A549 (cell line): Measurements from ENCODE around the gene RPS24. TPM values are rescaled to one million over a fixed set of nuclear protein-coding genes. Genes with fewer than 3 reads are reported as not detected.

Experiments
- ATAC-seq, 2 experiments: fragments of 200-7000 bp in 1 of 2; fragments of >200 bp in 1 of 2; cut with Nextera tagmentation in 1 of 2; cut with Tn5 transposase in 1 of 2; 3 replicates each; pipeline versions ENCODE4 v1.8.0 to v1.9.1; 2018 to 2020; ENCODE audit warnings: mild to moderate bottlenecking in 1 of 2, moderate library complexity in 1 of 2
- CTCF ChIA-PET: fragments of 300-600 bp; sonication (Branson Sonifier 250); formaldehyde crosslinking; extraction: SDS; loops from one replicate; lab custom pipeline; 2021; ENCODE audit warnings: antibody characterized with exemption, inconsistent platforms; lab: Yijun Ruan, JAX
- POLR2A ChIA-PET: fragments of 350-600 bp; formaldehyde crosslinking; extraction: SDS; loops from one replicate; lab custom pipeline; 2021; ENCODE audit warnings: antibody characterized with exemption, inconsistent platforms; lab: Yijun Ruan, JAX
- DNase-seq, 2 experiments: peaks; one replicate each; pipeline versions ENCODE4 v3.0.0 to v3.0.0-alpha.2; 2011 to 2016; ENCODE audit warnings: low read depth in 1 of 2, low spot score in 1 of 2
- FAIRE-seq: peaks from 2 replicates; lab custom pipeline; 2011; peaks lifted over from hg19 to GRCh38; lab: Jason Lieb, UNC
- H3K27ac ChIP-seq, 2 experiments: fragments of >200 bp; sonication (Bioruptor Twin); formaldehyde crosslinking; 3 replicates each; pipeline ENCODE4 v1.5.1; 2016 to 2017
- H3K4me1 ChIP-seq: fragments of >200 bp; sonication (Bioruptor Twin); formaldehyde crosslinking; 3 replicates; pipeline ENCODE4 v1.6.1; 2016
- H3K4me2 ChIP-seq: fragments of >200 bp; sonication (Bioruptor Twin); formaldehyde crosslinking; 3 replicates; pipeline ENCODE4 v1.6.1; 2016
- H3K4me3 ChIP-seq: fragments of >200 bp; sonication (Bioruptor Twin); formaldehyde crosslinking; 3 replicates; pipeline ENCODE4 v1.5.1; 2016
- H3K9me3 ChIP-seq: fragments of >200 bp; sonication (Bioruptor Twin); formaldehyde crosslinking; 3 replicates; pipeline ENCODE4 v1.6.1; 2016
- CHD4 ChIP-seq: fragments of 200-600 bp; sonication (generic); IDR thresholded peaks from 2 replicates; pipeline ENCODE4 v1.6.1; 2016; ENCODE audit warnings: antibody characterized with exemption, mild to moderate bottlenecking, borderline replicate concordance
- CTCF ChIP-seq: fragments of >200 bp; sonication (Bioruptor Twin); formaldehyde crosslinking; IDR thresholded peaks from 3 replicates; pipeline ENCODE4 v1.5.1; 2016
- E2F6 ChIP-seq: IDR thresholded peaks from 2 replicates; pipeline ENCODE4 v1.6.1; 2012; ENCODE audit warnings: low read depth, borderline replicate concordance
- EHF ChIP-seq: fragments of 250-450 bp; sonication (Bioruptor Pico); IDR thresholded peaks from 2 replicates; pipeline ENCODE4 v1.5.0; 2020; ENCODE audit warnings: mild to moderate bottlenecking
- ELK1 ChIP-seq: fragments of 150-350 bp; IDR thresholded peaks from 2 replicates; pipeline ENCODE4 v1.6.1; 2014; ENCODE audit warnings: low read depth, mild to moderate bottlenecking, low read length
- EP300 ChIP-seq, 2 experiments: fragments of >200 bp; sonication (Bioruptor Twin); formaldehyde crosslinking; IDR thresholded peaks; 2 replicates in 1 of 2; 3 replicates in 1 of 2; pipeline ENCODE4 v1.6.1; 2016 to 2017
- FOSB ChIP-seq: fragments of 250-450 bp; sonication (Bioruptor Pico); IDR thresholded peaks from 2 replicates; pipeline ENCODE4 v1.5.0; 2020; ENCODE audit warnings: mild to moderate bottlenecking, moderate library complexity
- HEYL ChIP-seq: fragments of 250-450 bp; sonication (Bioruptor Pico); IDR thresholded peaks from 2 replicates; pipeline ENCODE4 v1.8.0; 2021; ENCODE audit warnings: mild to moderate bottlenecking, moderate library complexity
- HOXA7 ChIP-seq: fragments of 250-450 bp; sonication (Bioruptor Pico); IDR thresholded peaks from 2 replicates; pipeline ENCODE4 v1.5.0; 2020; ENCODE audit warnings: mild to moderate bottlenecking, moderate library complexity
- HOXB5 ChIP-seq: fragments of 250-450 bp; sonication (Bioruptor Pico); IDR thresholded peaks from 2 replicates; pipeline ENCODE4 v1.5.0; 2020; ENCODE audit warnings: mild to moderate bottlenecking, moderate library complexity
- NPAS2 ChIP-seq: fragments of 250-450 bp; sonication (Bioruptor Pico); IDR thresholded peaks from 2 replicates; pipeline ENCODE4 v1.8.0; 2022; ENCODE audit warnings: mild to moderate bottlenecking, moderate library complexity, borderline replicate concordance
- NR3C1 ChIP-seq: fragments of >200 bp; sonication (Bioruptor Twin); formaldehyde crosslinking; IDR thresholded peaks from 3 replicates; pipeline ENCODE4 v1.6.1; 2017
- PHF8 ChIP-seq: fragments of 200-600 bp; sonication (generic); IDR thresholded peaks from 2 replicates; pipeline ENCODE4 v1.6.1; 2016; ENCODE audit warnings: low read depth, mild to moderate bottlenecking, antibody characterized with exemption, moderate library complexity, borderline replicate concordance
- RAD21 ChIP-seq, 2 experiments: fragments of >200 bp in 1 of 2; sonication (Bioruptor Twin) in 1 of 2; formaldehyde crosslinking in 1 of 2; IDR thresholded peaks in 1 of 2; conservative IDR thresholded peaks in 1 of 2; 2 replicates in 1 of 2; 3 replicates in 1 of 2; pipeline ENCODE4 v1.6.1; 2012 to 2018; ENCODE audit warnings: inconsistent platforms in 1 of 2
- RCOR1 ChIP-seq: fragments of 150-350 bp; IDR thresholded peaks from 2 replicates; pipeline ENCODE4 v1.6.1; 2014; ENCODE audit warnings: antibody characterized with exemption, low read length, low read depth
- RFX5 ChIP-seq: fragments of 450-650 bp; IDR thresholded peaks from 2 replicates; pipeline ENCODE4 v1.7.1; 2014; ENCODE audit warnings: antibody characterized with exemption, mild to moderate bottlenecking, moderate library complexity
- TP53 ChIP-seq: fragments of 250-450 bp; sonication (Bioruptor Pico); IDR thresholded peaks from 2 replicates; pipeline ENCODE4 v1.5.0; 2021; ENCODE audit warnings: mild to moderate bottlenecking, moderate library complexity
- USF2 ChIP-seq: fragments of 450-650 bp; IDR thresholded peaks from 2 replicates; pipeline ENCODE4 v1.6.1; 2014; ENCODE audit warnings: antibody characterized with exemption
- ZC3H11A ChIP-seq: fragments of 450-650 bp; IDR thresholded peaks from 2 replicates; pipeline ENCODE4 v1.6.1; 2014; ENCODE audit warnings: antibody characterized with exemption, mild to moderate bottlenecking
- ZFP36 ChIP-seq: fragments of 450-650 bp; IDR thresholded peaks from 2 replicates; pipeline ENCODE4 v1.6.1; 2014; ENCODE audit warnings: borderline replicate concordance; ENCODE audit not compliant: partially characterized antibody
- WGBS: methylation state at CpG from one replicate; pipeline ENCODE4 v1.1.6; 2017; ENCODE audit errors: missing lambda C conversion rate; 5-methylcytosine and 5-hydroxymethylcytosine counted together
- polyA plus RNA-seq, 4 experiments: library from polyadenylated mRNA; depleted of rRNA in 3 of 4; stranded (reverse); fragments of >200 nt; fragmentation: RNase III in 1 of 4; extraction: RNeasy Plus Mini Kit Qiagen cat#74134 plus additional on column Dnase treatment in 1 of 4; gene quantifications; 2 replicates in 3 of 4; 3 replicates in 1 of 4; pipeline ENCODE4 v1.2.3, GENCODE V29; 2011 to 2017

RPS24 gene
- polyA plus RNA-seq, 2 of the 4 experiments (the other 2 are of a cell fraction) = 4,263 to 5,509 TPM

GRCh38 chr10:78053211-78053868 lies 19.7 kb downstream of the RPS24 start:
- no peak for ATAC-seq
- H3K4me1 ChIP-seq = no peaks in the 10 kb centered on the region
- TF ChIP-seq CHD4 (no peak), USF2 (no peak)
- TF ChIP-seq, all 56 proteins: peak for 0
- POLR2A ChIA-PET = interaction anchor here (0.6 kb wide), 1 partner anchor 159 kb away, joined by 5 read pairs; no protein-coding TSS in a partner anchor
- Histone ChIP-seq H3K9me3 (no peaks in the 10 kb centered on the region), H3K27ac (no peak overlapping the region), H3K4me3 (no peak overlapping the region), H3K4me2 (no peak overlapping the region)
- DNase-seq = no peak
- 78% methylated on average over 7 of the region's 7 CpGs for WGBS
- CTCF ChIA-PET = interaction anchor here (0.6 to 1.3 kb wide), 7 partner anchors 8 to 1434 kb away, joined by 3 to 4 read pairs (median 3); no protein-coding TSS in a partner anchor
- FAIRE-seq = no peak

- FAIRE-seq (no peak), ATAC-seq (no peak), DNase-seq (no peak)
- no peak overlapping the region for H3K4me3 ChIP-seq
- 63% methylated on average over 5 of the region's 5 CpGs for WGBS
- TF ChIP-seq EHF (CRISPR knock-in tag) (no peak), ELK1 (no peak), TP53 (CRISPR knock-in tag) (no peak), NR3C1 (no peak), RFX5 (no peak), PHF8 (no peak), FOSB (CRISPR knock-in tag) (no peak), HOXA7 (no peak), RCOR1 (no peak), NPAS2 (CRISPR knock-in tag) (no peak), CTCF (no peak), RAD21 (conservative IDR thresholded peaks at IDR 0.05 in 1 of 2, IDR thresholded peaks at IDR 0.05 in 1 of 2) (no peak), E2F6 (no peak), ZC3H11A (no peak), HEYL (CRISPR knock-in tag) (no peak), ZFP36 (no peak), EP300 (IDR thresholded peaks at IDR 0.05) (no peak), HOXB5 (CRISPR knock-in tag) (no peak)
- CTCF ChIA-PET = interaction anchor here (1.6 to 2.9 kb wide), 2 partner anchors 9 to 12 kb away, joined by 6 to 16 read pairs; no protein-coding TSS in a partner anchor
- no peaks in the 10 kb centered on the region for H3K4me1 ChIP-seq
- H3K9me3 ChIP-seq = no peaks in the 10 kb centered on the region
- POLR2A ChIA-PET = no interaction called here
- H3K27ac ChIP-seq = no peak overlapping the region
- no peak overlapping the region for H3K4me2 ChIP-seq
Observed at GRCh38 chr10:78058562-78058961, 24.9 kb downstream of the RPS24 start.
